Suprapubic skin (tissue), 3 donors: ENCODE measurements around the gene THEM4.

Source experiments
- CTCF ChIP-seq, 2 donors: fragments of 200-600 bp in 1 of 2; fragments of 450-650 bp in 1 of 2; sonication (generic) in 1 of 2; IDR thresholded peaks; one replicate each; pipeline ENCODE4 v1.5.1; 2016 to 2019; ENCODE audit warnings: antibody characterized with exemption in 2 of 2, mild to moderate bottlenecking in 1 of 2, moderate library complexity in 1 of 2
- EP300 ChIP-seq: sonication (generic); formaldehyde crosslinking; IDR thresholded peaks from one replicate; pipeline ENCODE4 v1.6.1; 2017; ENCODE audit warnings: antibody characterized with exemption
- POLR2A ChIP-seq, 2 donors: fragments of 450-650 bp; IDR thresholded peaks; one replicate each; pipeline ENCODE4 v1.6.1; 2017; ENCODE audit warnings: antibody characterized with exemption in 2 of 2, mild to moderate bottlenecking in 2 of 2, moderate library complexity in 2 of 2

GRCh38 chr1:151916726-151917370 lies 7.5 kb upstream of the THEM4 start:
- TF ChIP-seq POLR2A (IDR thresholded peaks at IDR 0.05), result no peak
- no peak for TF ChIP-seq CTCF (IDR thresholded peaks at IDR 0.05)
- no peak for TF ChIP-seq EP300
